ENCODE results near the gene SMPD3. TPM values are rescaled to one million over a fixed set of nuclear protein-coding genes. Genes with fewer than 3 reads are reported as not detected.

The SMPD3 gene
- total and polyA plus RNA-seq, 7 donors: 0.49 to 29.7 (median 2.8) TPM

- no peak for DNase-seq
- Histone ChIP-seq H3K27ac (no peak overlapping the region), H3K4me1 (no peaks in the 10 kb centered on the region), H3K27me3 (no peaks in the 10 kb centered on the region), H3K9me3 (peaks cover 0 to 2% (median 0%) of the 10 kb centered on the region in 4 donors), H3K36me3 (no peaks in the 10 kb centered on the region), H3K4me3 (no peak overlapping the region)
- TF ChIP-seq POLR2A (IDR thresholded peaks at IDR 0.05): no peak
- TF ChIP-seq, protein P1, sequence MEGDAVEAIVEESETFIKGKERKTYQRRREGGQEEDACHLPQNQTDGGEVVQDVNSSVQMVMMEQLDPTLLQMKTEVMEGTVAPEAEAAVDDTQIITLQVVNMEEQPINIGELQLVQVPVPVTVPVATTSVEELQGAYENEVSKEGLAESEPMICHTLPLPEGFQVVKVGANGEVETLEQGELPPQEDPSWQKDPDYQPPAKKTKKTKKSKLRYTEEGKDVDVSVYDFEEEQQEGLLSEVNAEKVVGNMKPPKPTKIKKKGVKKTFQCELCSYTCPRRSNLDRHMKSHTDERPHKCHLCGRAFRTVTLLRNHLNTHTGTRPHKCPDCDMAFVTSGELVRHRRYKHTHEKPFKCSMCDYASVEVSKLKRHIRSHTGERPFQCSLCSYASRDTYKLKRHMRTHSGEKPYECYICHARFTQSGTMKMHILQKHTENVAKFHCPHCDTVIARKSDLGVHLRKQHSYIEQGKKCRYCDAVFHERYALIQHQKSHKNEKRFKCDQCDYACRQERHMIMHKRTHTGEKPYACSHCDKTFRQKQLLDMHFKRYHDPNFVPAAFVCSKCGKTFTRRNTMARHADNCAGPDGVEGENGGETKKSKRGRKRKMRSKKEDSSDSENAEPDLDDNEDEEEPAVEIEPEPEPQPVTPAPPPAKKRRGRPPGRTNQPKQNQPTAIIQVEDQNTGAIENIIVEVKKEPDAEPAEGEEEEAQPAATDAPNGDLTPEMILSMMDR (IDR thresholded peaks at IDR 0.05): no peak
- no peak for TF ChIP-seq POLR2AphosphoS5 (IDR thresholded peaks at IDR 0.05)
- no peak for TF ChIP-seq EP300 (IDR thresholded peaks at IDR 0.05)
- intact Hi-C loops (cut with DNase I): no loop called here
- WGBS, 2 donors: 94 to 95% methylated on average over 4 of the region's 4 CpGs
These were observed 15.6 kb downstream of the SMPD3 start for GRCh38 chr16:68432701-68433100.

DNA sequence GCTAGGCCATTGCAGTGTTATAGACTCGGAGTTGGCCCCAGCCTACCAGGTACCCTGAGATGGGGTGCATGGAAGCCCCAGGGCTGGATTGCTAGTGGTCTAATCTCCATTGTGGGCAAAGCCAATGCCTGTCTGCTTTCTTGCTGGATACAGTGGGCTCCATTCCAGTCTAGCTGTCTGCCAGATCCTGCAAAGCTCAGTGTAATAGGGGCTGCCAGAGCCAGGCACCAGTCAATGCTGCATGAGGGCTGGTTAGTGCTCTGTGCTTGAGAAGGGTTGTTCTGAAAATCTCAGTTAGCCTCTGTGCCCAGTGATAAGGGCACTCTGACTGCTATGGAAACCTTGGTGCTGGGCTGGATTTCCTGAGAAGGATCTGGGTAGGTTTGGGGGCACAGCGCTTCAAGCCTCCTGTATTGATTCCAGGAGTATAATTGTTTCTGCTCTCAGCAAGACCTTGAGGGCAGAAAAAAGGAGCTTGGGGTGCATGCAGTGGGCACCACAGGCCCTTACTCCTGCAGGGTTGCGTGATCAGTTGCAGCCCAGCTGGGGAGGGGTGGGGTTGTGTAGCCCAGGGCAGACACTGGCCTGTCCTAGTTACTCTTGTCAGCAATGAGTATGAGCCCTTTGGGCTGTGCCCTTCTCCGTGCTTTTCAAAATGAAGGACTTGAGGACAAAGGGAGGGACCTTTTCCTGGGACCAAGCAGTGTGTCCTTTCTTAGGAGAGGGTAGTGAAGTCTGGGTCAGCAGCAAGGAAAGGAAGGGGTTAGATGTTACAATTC, 19.0 kb downstream of the SMPD3 start:
- no peak for TF ChIP-seq POLR2AphosphoS5 (IDR thresholded peaks at IDR 0.05)
- TF ChIP-seq EP300 (IDR thresholded peaks at IDR 0.05): no peak
- no peak for TF ChIP-seq POLR2A (IDR thresholded peaks at IDR 0.05)
- TF ChIP-seq, protein P1 (IDR thresholded peaks at IDR 0.05): no peak
- intact Hi-C loops (cut with DNase I): no loop called here
- H3K27ac ChIP-seq: no peak overlapping the region
- H3K4me3 ChIP-seq: no peak overlapping the region
- DNase-seq: no peak
- no peaks in the 10 kb centered on the region for H3K27me3 ChIP-seq
- H3K9me3 ChIP-seq: no peaks in the 10 kb centered on the region
- 72 to 74% methylated on average over 4 of the region's 4 CpGs for WGBS, 2 donors
- no peaks in the 10 kb centered on the region for H3K4me1 ChIP-seq
- no peaks in the 10 kb centered on the region for H3K36me3 ChIP-seq

DNA sequence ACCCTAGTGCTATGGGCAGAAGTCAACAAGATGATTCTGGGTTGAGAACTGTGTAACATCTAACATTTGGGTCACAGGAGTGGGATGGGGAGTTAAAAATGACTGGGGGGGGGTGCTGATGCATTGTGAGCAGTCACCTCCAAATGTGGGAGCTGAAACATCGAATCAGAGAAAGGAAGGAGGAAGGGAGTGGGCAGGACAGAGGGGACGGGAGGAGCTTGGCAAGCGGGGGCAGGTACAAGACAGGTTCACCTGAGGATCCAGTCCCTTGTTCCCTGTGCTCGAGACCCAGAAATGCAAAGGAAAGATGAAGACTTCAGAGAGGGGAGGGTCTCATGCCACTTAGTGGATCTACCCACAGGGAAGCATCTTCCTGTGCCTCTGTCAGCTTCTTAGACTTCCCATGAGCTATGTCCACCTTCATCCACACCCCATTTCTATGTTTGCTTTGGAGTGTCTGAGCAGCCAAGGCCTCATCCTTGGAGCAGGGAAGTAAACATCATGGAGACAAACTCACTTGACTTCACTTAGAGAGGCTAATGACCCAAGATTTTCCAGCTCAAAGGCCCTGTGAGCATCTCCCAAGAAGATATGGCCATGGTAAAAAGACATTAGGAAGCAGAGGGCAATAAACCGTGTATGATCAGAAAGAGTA, 20.5 kb downstream of the SMPD3 start:
- Histone ChIP-seq H3K9me3 (no peaks in the 10 kb centered on the region), H3K27ac (no peak overlapping the region), H3K27me3 (no peaks in the 10 kb centered on the region), H3K36me3 (no peaks in the 10 kb centered on the region), H3K4me3 (no peak overlapping the region), H3K4me1 (no peaks in the 10 kb centered on the region)
- no peak for DNase-seq
- intact Hi-C loops (cut with DNase I): no loop called here
- TF ChIP-seq POLR2AphosphoS5 (IDR thresholded peaks at IDR 0.05): no peak
- no peak for TF ChIP-seq POLR2A (IDR thresholded peaks at IDR 0.05)
- no peak for TF ChIP-seq EP300 (IDR thresholded peaks at IDR 0.05)
- TF ChIP-seq, protein P1 (IDR thresholded peaks at IDR 0.05): no peak
- WGBS, 2 donors: 74 to 86% methylated on average over 5 of the region's 5 CpGs

GRCh38 chr16:68426347-68426652, 22.0 kb downstream of the SMPD3 start:
- Histone ChIP-seq H3K27me3 (no peaks in the 10 kb centered on the region), H3K9me3 (no peaks in the 10 kb centered on the region), H3K36me3 (no peaks in the 10 kb centered on the region), H3K27ac (no peak overlapping the region), H3K4me3 (no peak overlapping the region), H3K4me1 (no peaks in the 10 kb centered on the region)
- no peak for TF ChIP-seq EP300 (IDR thresholded peaks at IDR 0.05)
- no peak for TF ChIP-seq POLR2AphosphoS5 (IDR thresholded peaks at IDR 0.05)
- TF ChIP-seq, protein P1 (IDR thresholded peaks at IDR 0.05): no peak
- TF ChIP-seq POLR2A (IDR thresholded peaks at IDR 0.05): no peak
- no peak for DNase-seq
- intact Hi-C loops (cut with DNase I): no loop called here

All from sigmoid colon (tissue), 7 donors.